PC-3 (cell line): ENCODE data around the gene TH.
A peak's percentile ranks its signal among the peaks of the same experiment; 100 is the strongest.

Experiments
- EZH2 ChIP-seq: fragments of 300-600 bp; sonication (generic); IDR thresholded peaks from one replicate; pipeline ENCODE4 v1.6.1; 2017; ENCODE audit warnings: antibody characterized with exemption, mild to moderate bottlenecking, low read length; ENCODE audit not compliant: unreplicated experiment
- EZH2phosphoT487 ChIP-seq: fragments of 300-600 bp; sonication (generic); IDR thresholded peaks from 2 replicates; pipeline ENCODE4 v1.6.1; 2018; ENCODE audit warnings: mild to moderate bottlenecking, antibody characterized with exemption, low read length, borderline replicate concordance
- TF ChIP-seq, protein P1 (sequence below): fragments of 300-600 bp; sonication (generic); conservative IDR thresholded peaks from 2 replicates; pipeline ENCODE4 v1.5.1; 2017; ENCODE audit warnings: antibody characterized with exemption, low read depth, mild to moderate bottlenecking, low read length

DNA sequence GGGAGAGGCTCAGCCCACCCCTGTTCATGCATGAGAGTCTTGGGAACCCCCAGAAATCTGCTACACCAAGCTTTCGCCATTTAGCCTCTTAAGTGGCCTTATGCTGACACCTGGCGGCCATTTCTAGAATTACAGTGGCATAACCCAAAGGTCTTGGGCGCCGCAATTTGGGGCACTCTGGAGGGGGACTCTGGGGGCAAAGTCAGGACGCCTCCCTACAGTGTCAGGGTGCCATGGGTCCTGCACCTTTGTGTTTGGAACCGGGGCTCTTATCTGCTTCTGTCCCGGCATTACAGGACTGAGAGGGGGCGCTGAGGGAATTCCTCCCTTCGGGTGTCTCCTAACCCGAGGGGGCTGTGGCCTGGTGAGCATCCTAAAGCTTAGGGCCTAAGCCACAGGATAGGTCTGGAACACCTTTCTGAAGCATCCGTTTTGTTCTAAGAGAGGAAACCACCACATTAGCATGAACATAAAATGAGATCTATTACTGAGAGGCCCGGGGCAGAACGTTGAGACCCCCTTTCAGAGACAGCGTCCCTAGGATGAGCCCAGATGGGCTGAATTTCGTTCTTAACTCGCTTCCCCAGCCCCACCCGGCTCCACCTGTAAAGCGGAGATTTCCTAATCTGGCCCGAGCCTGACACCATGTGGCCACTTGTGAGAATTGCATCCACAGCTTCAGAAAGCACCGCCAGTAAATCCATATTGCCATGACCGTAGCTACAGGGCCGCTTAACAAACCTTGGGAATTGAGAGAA, 19.9 kb downstream of the TH start:
- TF ChIP-seq, protein P1, sequence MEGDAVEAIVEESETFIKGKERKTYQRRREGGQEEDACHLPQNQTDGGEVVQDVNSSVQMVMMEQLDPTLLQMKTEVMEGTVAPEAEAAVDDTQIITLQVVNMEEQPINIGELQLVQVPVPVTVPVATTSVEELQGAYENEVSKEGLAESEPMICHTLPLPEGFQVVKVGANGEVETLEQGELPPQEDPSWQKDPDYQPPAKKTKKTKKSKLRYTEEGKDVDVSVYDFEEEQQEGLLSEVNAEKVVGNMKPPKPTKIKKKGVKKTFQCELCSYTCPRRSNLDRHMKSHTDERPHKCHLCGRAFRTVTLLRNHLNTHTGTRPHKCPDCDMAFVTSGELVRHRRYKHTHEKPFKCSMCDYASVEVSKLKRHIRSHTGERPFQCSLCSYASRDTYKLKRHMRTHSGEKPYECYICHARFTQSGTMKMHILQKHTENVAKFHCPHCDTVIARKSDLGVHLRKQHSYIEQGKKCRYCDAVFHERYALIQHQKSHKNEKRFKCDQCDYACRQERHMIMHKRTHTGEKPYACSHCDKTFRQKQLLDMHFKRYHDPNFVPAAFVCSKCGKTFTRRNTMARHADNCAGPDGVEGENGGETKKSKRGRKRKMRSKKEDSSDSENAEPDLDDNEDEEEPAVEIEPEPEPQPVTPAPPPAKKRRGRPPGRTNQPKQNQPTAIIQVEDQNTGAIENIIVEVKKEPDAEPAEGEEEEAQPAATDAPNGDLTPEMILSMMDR, result peak; percentile 66
- TF ChIP-seq EZH2phosphoT487, result no peak
- no peak for TF ChIP-seq EZH2
